Activated T-cell treated with anti-CD3 and anti-CD28 coated beads for 24 hours (primary cell): ENCODE data around the gene KCNK7.
"Not testable (repeated sequence)": the region's sequence is repeated elsewhere in the genome, so short reads cannot be mapped to it uniquely, and the experiment has no call there.

Experiments
- DNase-seq: peaks from one replicate; pipeline ENCODE4 v3.0.0-alpha.2; 2020; ENCODE audit warnings: low read depth

The KCNK7 gene

GRCh38 chr11:65595543-65596281 is at the start of gene KCNK7:
Gene KCNK7 (minus strand): TSS chr11:65595800. CDS start chr11:65595772, 28 bp downstream.
- no peak for DNase-seq

- DNase-seq: no peak
These were observed 49.2 kb upstream of the KCNK7 start for GRCh38 chr11:65644837-65645236.

- no peak for DNase-seq
These were observed 48.4 kb upstream of the KCNK7 start for GRCh38 chr11:65643971-65644370.

- DNase-seq: no peak
These were observed 46.5 kb upstream of the KCNK7 start for GRCh38 chr11:65642014-65642671.

- no peak for DNase-seq
These were observed 45.9 kb upstream of the KCNK7 start for GRCh38 chr11:65641297-65642013.

GRCh38 chr11:65640483-65641296 is 45.1 kb upstream of the KCNK7 start:
- DNase-seq: no peak

- DNase-seq: no peak
These were observed 44.3 kb upstream of the KCNK7 start for GRCh38 chr11:65639623-65640482.

- not testable (repeated sequence) for DNase-seq
These were observed 43.6 kb upstream of the KCNK7 start for GRCh38 chr11:65639228-65639597.

GRCh38 chr11:65637794-65638419 is 42.3 kb upstream of the KCNK7 start, which contains the start of gene SIPA1:
Gene SIPA1 (plus strand): TSS chr11:65638101. CDS start chr11:65640922, 2,821 bp downstream.
- peak; percentile 70 for DNase-seq

- no peak for DNase-seq
These were observed 41.5 kb upstream of the KCNK7 start for GRCh38 chr11:65637032-65637557.

- DNase-seq: no peak
These were observed 40.8 kb upstream of the KCNK7 start for GRCh38 chr11:65636108-65637031.

GRCh38 chr11:65634905-65635731 is 39.5 kb upstream of the KCNK7 start:
- no peak for DNase-seq

- DNase-seq: no peak
These were observed 38.8 kb upstream of the KCNK7 start for GRCh38 chr11:65634440-65634839.

- no peak for DNase-seq
These were observed 38.5 kb upstream of the KCNK7 start for GRCh38 chr11:65634109-65634436.

- no peak for DNase-seq
These were observed 37.9 kb upstream of the KCNK7 start for GRCh38 chr11:65633390-65634108.

GRCh38 chr11:65630215-65630614 is 34.6 kb upstream of the KCNK7 start:
- no peak for DNase-seq

- DNase-seq: no peak
These were observed 34.0 kb upstream of the KCNK7 start for GRCh38 chr11:65629579-65629978.

- DNase-seq: no peak
These were observed 31.6 kb upstream of the KCNK7 start for GRCh38 chr11:65627202-65627601.
